Activated effector memory CD4-positive, alpha-beta T cell treated with anti-CD3 and anti-CD28 coated beads, Interleukin-2, amount 50 U/mL, for 16 hours (primary cell): ENCODE measurements around the gene KRR1.
"Not testable (repeated sequence)": the region's sequence is repeated elsewhere in the genome, so short reads cannot be mapped to it uniquely, and the experiment has no call there.

Experiments used
- DNase-seq: peaks from one replicate; pipeline ENCODE4 v3.0.0-alpha.2; 2020

KRR1 gene

GRCh38 chr12:75471902-75472890 is 39.2 kb downstream of the KRR1 start:
- DNase-seq = no peak

- no peak for DNase-seq
Measured at GRCh38 chr12:75460204-75460603, 51.2 kb downstream of the KRR1 start.

- DNase-seq = no peak
Measured at GRCh38 chr12:75459755-75460154, 51.7 kb downstream of the KRR1 start.

GRCh38 chr12:75457866-75458265 is 53.5 kb downstream of the KRR1 start:
- DNase-seq = not testable (repeated sequence)

GRCh38 chr12:75457191-75457590 is 54.2 kb downstream of the KRR1 start:
- DNase-seq = no peak

- no peak for DNase-seq
Measured at GRCh38 chr12:75455839-75456238, 55.6 kb downstream of the KRR1 start.

- no peak for DNase-seq
Measured at GRCh38 chr12:75452675-75453330, 58.6 kb downstream of the KRR1 start.

GRCh38 chr12:75447691-75448393 is 63.6 kb downstream of the KRR1 start:
- no peak for DNase-seq

GRCh38 chr12:75446857-75447256 is 64.6 kb downstream of the KRR1 start:
- no peak for DNase-seq

- DNase-seq = not testable (repeated sequence)
Measured at GRCh38 chr12:75445137-75445507, 66.3 kb downstream of the KRR1 start.

GRCh38 chr12:75444429-75445136 is 66.8 kb downstream of the KRR1 start:
- DNase-seq = no peak

- no peak for DNase-seq
Measured at GRCh38 chr12:75443709-75444108, 67.7 kb downstream of the KRR1 start.

GRCh38 chr12:75442454-75442853 is 69.0 kb downstream of the KRR1 start:
- DNase-seq = not testable (repeated sequence)

GRCh38 chr12:75441687-75442449 is 69.5 kb downstream of the KRR1 start:
- DNase-seq = not testable (repeated sequence)
